Thyroid gland (tissue), 4 donors: ENCODE results near the gene OR4M1. TPM values are rescaled to one million over a fixed set of nuclear protein-coding genes. Genes with fewer than 3 reads are reported as not detected.
"Not testable (repeated sequence)": the region's sequence is repeated elsewhere in the genome, so short reads cannot be mapped to it uniquely, and the experiment has no call there.

ENCODE experiments used
- DNase-seq, 2 donors: peaks; one replicate each; pipeline ENCODE4 v3.0.0-alpha.2; 2019
- H3K27ac ChIP-seq, 3 donors: fragments of 200-600 bp; sonication (generic); 1 replicate in 2 of 3; 2 replicates in 1 of 3; pipeline ENCODE4 v1.5.1; 2016 to 2019; ENCODE audit warnings: mild to moderate bottlenecking in 1 of 3, moderate library complexity in 1 of 3
- H3K27me3 ChIP-seq: fragments of 200-600 bp; sonication (generic); one replicate; pipeline ENCODE4 v1.5.1; 2019
- H3K36me3 ChIP-seq, 2 donors: fragments of 200-600 bp; sonication (generic); one replicate each; pipeline ENCODE4 v1.5.1; 2016 to 2019
- H3K4me1 ChIP-seq, 2 donors: fragments of 200-600 bp; sonication (generic); one replicate each; pipeline ENCODE4 v1.5.1; 2017 to 2019
- H3K4me3 ChIP-seq, 3 donors: fragments of 200-600 bp; sonication (generic); replicated peaks in 1 of 3; 1 replicate in 2 of 3; 2 replicates in 1 of 3; pipeline ENCODE4 v1.5.1; 2016; ENCODE audit warnings: mild to moderate bottlenecking in 1 of 3
- H3K9me3 ChIP-seq: fragments of 200-600 bp; sonication (generic); one replicate; pipeline ENCODE4 v1.5.1; 2017
- CTCF ChIP-seq, 6 experiments: fragments of 200-600 bp in 3 of 6; fragments of 450-650 bp in 3 of 6; sonication (generic) in 3 of 6; IDR thresholded peaks; one replicate each; pipeline ENCODE4 v1.5.1; 2016 to 2019; ENCODE audit warnings: antibody characterized with exemption in 6 of 6, mild to moderate bottlenecking in 2 of 6, inconsistent platforms in 1 of 6, moderate library complexity in 1 of 6
- POLR2A ChIP-seq, 2 donors: fragments of 450-650 bp; IDR thresholded peaks; one replicate each; pipeline ENCODE4 v1.6.1; 2017; ENCODE audit warnings: antibody characterized with exemption in 2 of 2, mild to moderate bottlenecking in 2 of 2, moderate library complexity in 1 of 2
- WGBS, 2 donors: methylation state at CpG; one replicate each; pipeline ENCODE4 v1.1.5; 2017; 5-methylcytosine and 5-hydroxymethylcytosine counted together
- intact Hi-C: fragments of 100-400 bp; cut with DNase I; formaldehyde crosslinking; loops from one replicate; pipeline ENCODE4 v1.15.1; 2023
- total RNA-seq, 4 donors: library from RNA; depleted of rRNA; stranded (reverse); fragments of >200 nt; gene quantifications; one replicate each; pipeline ENCODE4 v1.2.3, GENCODE V29; 2016

Gene OR4M1
- total RNA-seq, 4 donors from 2014 or later, result not detected

- Histone ChIP-seq H3K9me3 (no peaks in the 10 kb centered on the region), H3K4me1 (no peaks in the 10 kb centered on the region), H3K27me3 (no peaks in the 10 kb centered on the region), H3K27ac (no peak overlapping the region), H3K4me3 (no peak overlapping the region), H3K36me3 (no peaks in the 10 kb centered on the region)
- DNase-seq, result no peak
- 77 to 81% methylated on average over 2 to 5 of the region's 5 CpGs for WGBS, 2 donors
- intact Hi-C loops, result no loop called here
- TF ChIP-seq CTCF (IDR thresholded peaks at IDR 0.05) (no peak), POLR2A (IDR thresholded peaks at IDR 0.05) (no peak)
These were observed 26.6 kb downstream of the OR4M1 start for GRCh38 chr14:19799880-19800279.

DNA sequence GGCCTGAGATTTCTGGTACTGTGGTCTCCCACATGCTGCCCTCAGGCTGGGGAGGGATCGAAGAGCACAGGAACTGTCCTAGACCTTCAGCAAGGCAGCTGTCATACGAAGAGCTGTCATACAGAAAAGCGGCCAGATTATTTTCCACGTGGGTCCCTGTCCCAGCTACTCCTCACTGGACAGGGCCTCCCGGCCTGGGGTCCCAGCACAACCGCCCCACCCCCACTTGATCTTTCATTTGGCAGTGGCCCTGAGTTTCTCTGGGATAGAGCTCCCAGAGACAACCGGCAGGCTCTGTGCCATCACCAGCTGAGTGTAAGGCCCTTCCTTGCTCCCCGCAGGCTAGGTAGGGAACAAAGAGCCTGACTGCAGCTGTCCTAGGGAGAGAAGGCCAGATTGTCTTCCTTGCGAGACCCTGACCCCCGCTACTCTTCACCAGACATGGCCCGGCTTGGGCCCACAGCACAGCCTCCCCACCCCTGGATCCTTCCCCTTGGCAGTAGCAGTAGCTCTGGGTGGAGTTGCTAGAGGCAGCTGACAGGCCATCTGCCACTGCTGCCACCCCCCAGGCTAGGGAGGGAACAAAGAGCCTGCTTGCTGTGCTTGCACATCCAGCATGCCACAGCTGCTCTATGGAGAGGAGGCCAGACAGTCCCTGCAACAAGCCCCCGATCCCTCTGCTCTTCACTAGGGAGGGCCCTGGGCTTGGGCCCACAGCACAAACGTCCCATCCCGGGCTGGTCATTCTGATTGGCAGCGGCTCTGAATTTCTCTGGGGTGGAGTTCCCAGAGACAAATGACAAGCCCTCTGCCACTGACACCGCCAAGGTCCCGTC lies 27.2 kb downstream of the OR4M1 start:
- Histone ChIP-seq H3K27ac (no peak overlapping the region), H3K9me3 (no peaks in the 10 kb centered on the region), H3K4me1 (no peaks in the 10 kb centered on the region), H3K27me3 (no peaks in the 10 kb centered on the region), H3K4me3 (no peak overlapping the region), H3K36me3 (no peaks in the 10 kb centered on the region)
- 80 to 89% methylated on average over 11 to 17 of the region's 17 CpGs for WGBS, 2 donors
- intact Hi-C loops, result no loop called here
- no peak for DNase-seq
- no peak for TF ChIP-seq CTCF (IDR thresholded peaks at IDR 0.05)

DNA sequence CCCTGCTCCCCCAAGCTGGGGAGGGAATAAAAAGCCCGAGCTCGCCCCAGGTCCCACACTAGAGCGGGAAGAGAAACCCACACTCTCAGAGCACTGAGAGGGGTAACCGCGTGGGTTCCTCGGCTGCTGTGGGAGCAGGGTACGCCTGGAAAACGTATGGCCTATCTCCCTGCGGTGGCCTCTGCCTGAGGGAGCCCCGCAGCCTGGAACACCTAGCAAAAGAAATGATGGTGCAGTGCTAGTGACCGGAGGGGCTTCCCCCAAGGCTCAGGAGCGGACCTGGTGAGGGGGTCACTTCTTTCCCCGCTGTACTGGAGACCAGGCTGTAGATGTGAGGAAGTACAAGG lies 27.8 kb downstream of the OR4M1 start:
- WGBS, 2 donors, result 74 to 85% methylated on average over 7 to 13 of the region's 13 CpGs
- TF ChIP-seq CTCF (IDR thresholded peaks at IDR 0.05) (no peak), POLR2A (IDR thresholded peaks at IDR 0.05) (no peak)
- intact Hi-C loops, result no loop called here

DNA sequence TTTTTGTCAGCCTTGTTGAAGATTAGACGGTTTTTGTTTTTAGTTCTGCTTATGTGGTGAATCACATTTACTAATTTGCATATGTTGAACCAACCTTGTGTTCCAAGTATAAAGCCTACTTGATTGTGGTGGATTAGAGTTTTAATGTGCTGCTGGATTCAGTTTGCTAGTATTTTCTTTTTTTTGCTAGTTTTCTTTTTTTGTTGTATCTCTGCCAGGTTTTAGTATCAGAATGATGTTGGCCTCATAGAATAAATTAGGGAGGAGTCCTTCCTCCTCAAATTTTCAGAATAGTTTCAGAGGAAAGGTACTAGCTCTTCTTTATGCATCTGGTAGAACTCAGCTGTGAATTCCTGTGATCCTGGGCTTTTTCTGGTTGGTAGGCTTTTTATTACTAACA lies 30.2 kb downstream of the OR4M1 start, which contains the start of gene OR4N2:
Gene OR4N2 (plus strand): TSS at position 301 of the 400 bp plus-strand sequence. CDS start 23,679 bp downstream, outside the sequence.
- H3K27me3 ChIP-seq, H3K36me3 ChIP-seq, intact Hi-C loops, H3K4me1 ChIP-seq, DNase-seq, H3K4me3 ChIP-seq, H3K9me3 ChIP-seq, H3K27ac ChIP-seq: not testable (repeated sequence)
- 72 to 76% methylated on average over 1 of the region's 1 CpG for WGBS, 2 donors

More for the DNA sequence above, 27.8 kb downstream of the OR4M1 start:
- Histone ChIP-seq H3K4me1 (no peaks in the 10 kb centered on the region), H3K9me3 (no peaks in the 10 kb centered on the region), H3K27ac (no peak overlapping the region), H3K36me3 (no peaks in the 10 kb centered on the region), H3K4me3 (no peak overlapping the region), H3K27me3 (no peaks in the 10 kb centered on the region)
- no peak for DNase-seq

DNA sequence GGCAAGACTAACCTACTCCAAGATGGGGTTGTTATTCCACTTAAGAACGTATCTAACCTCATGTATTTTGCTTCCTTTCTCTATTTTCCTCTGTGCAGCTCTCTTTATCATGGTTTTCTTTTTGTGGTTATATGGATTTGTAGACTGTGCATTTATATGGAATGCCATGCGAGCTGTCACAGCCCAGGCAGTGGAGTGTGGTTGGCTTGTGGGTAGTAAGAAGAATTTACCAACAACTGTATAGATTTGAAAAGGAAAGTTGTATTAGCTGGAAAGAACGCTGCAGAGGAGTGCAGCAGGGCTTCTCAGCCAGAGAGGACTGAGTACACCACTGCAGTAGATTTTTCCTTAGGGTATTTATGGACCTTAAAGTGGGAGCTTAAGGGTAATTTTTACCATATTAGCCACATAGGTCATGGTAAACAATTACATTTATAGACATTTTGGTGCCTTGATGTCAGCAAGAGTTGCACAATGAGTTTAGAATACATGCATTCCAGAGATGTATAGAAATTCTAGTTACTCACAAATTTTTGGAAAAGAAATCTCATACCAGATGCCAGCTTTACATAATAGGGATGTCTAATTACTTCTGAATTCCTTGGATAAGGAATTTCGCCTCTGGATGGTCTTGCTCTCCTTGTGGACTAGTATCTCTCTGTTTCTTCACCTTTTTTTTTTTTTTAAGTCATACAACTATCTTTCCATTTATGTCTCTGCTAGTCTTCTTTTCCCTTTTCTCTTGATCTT lies 40.0 kb downstream of the OR4M1 start:
- 51 to 52% methylated on average over 4 of the region's 4 CpGs for WGBS, 2 donors
- DNase-seq, H3K27me3 ChIP-seq, intact Hi-C loops, H3K27ac ChIP-seq, H3K4me1 ChIP-seq, H3K9me3 ChIP-seq, H3K4me3 ChIP-seq, H3K36me3 ChIP-seq: not testable (repeated sequence)

GRCh38 chr14:19819879-19820278 lies 46.6 kb downstream of the OR4M1 start:
- intact Hi-C loops, H3K27ac ChIP-seq, H3K4me1 ChIP-seq, H3K4me3 ChIP-seq, H3K9me3 ChIP-seq, H3K27me3 ChIP-seq, DNase-seq, H3K36me3 ChIP-seq: not testable (repeated sequence)
- WGBS, 2 donors, result 56 to 73% methylated on average over 1 of the region's 1 CpG

DNA sequence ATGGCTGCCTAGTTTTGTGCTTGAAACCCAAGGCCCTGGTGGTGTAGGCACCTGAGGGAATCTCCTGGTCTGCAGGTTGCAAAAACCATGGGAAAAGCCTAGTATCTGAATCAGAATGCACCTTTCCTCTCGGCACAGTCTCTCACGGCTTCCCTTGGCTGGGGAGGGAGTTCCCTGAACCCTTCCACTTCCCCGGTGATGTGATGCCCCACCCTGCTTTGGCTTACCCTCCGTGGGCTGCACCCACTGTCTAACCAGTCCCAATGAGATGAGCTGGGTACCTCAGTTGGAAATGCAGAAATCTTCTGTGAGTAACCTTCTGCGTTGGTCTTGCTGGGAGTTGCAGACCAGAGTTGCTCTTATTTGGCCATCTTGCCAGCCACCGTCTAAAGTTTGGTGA lies 47.7 kb downstream of the OR4M1 start:
- H3K4me1 ChIP-seq, H3K9me3 ChIP-seq, H3K27ac ChIP-seq, H3K4me3 ChIP-seq, H3K27me3 ChIP-seq, H3K36me3 ChIP-seq, intact Hi-C loops, DNase-seq: not testable (repeated sequence)
- WGBS, 2 donors, result 63 to 68% methylated on average over 6 of the region's 6 CpGs
